OCI-LY1 (cell line): ENCODE measurements around the gene JUN.

Experiments used
- H2AFZ ChIP-seq: fragments of 200-600 bp; sonication (generic), shearing (Covaris generic); 2 replicates; pipeline ENCODE4 v1.6.0; 2014; ENCODE audit warnings: antibody characterized with exemption, mild to moderate bottlenecking, low read length
- H3F3A ChIP-seq: fragments of 200-600 bp; sonication (generic), shearing (Covaris generic); 2 replicates; pipeline ENCODE4 v1.6.0; 2014; ENCODE audit warnings: mild to moderate bottlenecking, antibody characterized with exemption, low read length, moderate library complexity; ENCODE audit not compliant: insufficient read depth
- H3K27ac ChIP-seq: fragments of 200-600 bp; sonication (generic); 2 replicates; pipeline ENCODE4 v1.5.1; 2014; ENCODE audit warnings: low read length, mixed run types, mild to moderate bottlenecking, low read depth; ENCODE audit not compliant: poor library complexity, severe bottlenecking
- H3K27me3 ChIP-seq: fragments of 200-600 bp; sonication (generic); 2 replicates; pipeline ENCODE4 v1.6.0; 2014; ENCODE audit warnings: antibody characterized with exemption, mild to moderate bottlenecking, low read length, moderate library complexity; ENCODE audit not compliant: insufficient read depth
- H3K36me3 ChIP-seq: fragments of 200-600 bp; sonication (generic); 2 replicates; pipeline ENCODE4 v1.6.1; 2014; ENCODE audit warnings: mild to moderate bottlenecking, antibody characterized with exemption, low read length, moderate library complexity, mixed read lengths; ENCODE audit not compliant: insufficient read depth
- H3K4me1 ChIP-seq: fragments of 200-600 bp; sonication (generic); 2 replicates; pipeline ENCODE4 v1.5.1; 2014; ENCODE audit warnings: mild to moderate bottlenecking, low read length, moderate library complexity; ENCODE audit not compliant: insufficient read depth, severe bottlenecking
- H3K4me2 ChIP-seq: fragments of 200-600 bp; sonication (generic), shearing (Covaris generic); 2 replicates; pipeline ENCODE4 v1.6.1; 2014; ENCODE audit warnings: low read length
- H3K4me3 ChIP-seq: fragments of 200-600 bp; sonication (generic); 2 replicates; pipeline ENCODE4 v1.5.1; 2014; ENCODE audit warnings: low read length, low read depth, mild to moderate bottlenecking, mixed read lengths; ENCODE audit not compliant: poor library complexity, severe bottlenecking
- H3K79me2 ChIP-seq: fragments of 200-600 bp; shearing (Covaris generic); 2 replicates; pipeline ENCODE4 v1.6.1; 2016; ENCODE audit warnings: mixed run types, low read length, mixed read lengths; ENCODE audit not compliant: insufficient read depth
- H3K9ac ChIP-seq: fragments of 200-600 bp; sonication (generic), shearing (Covaris generic); 2 replicates; pipeline ENCODE4 v1.6.1; 2014; ENCODE audit warnings: mild to moderate bottlenecking, low read length, mixed read lengths
- H3K9me2 ChIP-seq: fragments of 200-600 bp; sonication (generic), shearing (Covaris generic); 2 replicates; pipeline ENCODE4 v1.6.1; 2014; ENCODE audit warnings: low read depth, mild to moderate bottlenecking, low read length, mixed read lengths
- H3K9me3 ChIP-seq: fragments of 200-600 bp; shearing (Covaris generic); 2 replicates; pipeline ENCODE4 v1.6.1; 2014; ENCODE audit warnings: low read length, mixed read lengths
- H4K20me1 ChIP-seq: fragments of 200-600 bp; sonication (generic), shearing (Covaris generic); 2 replicates; pipeline ENCODE4 v1.6.0; 2016; ENCODE audit warnings: mild to moderate bottlenecking, low read length; ENCODE audit not compliant: insufficient read depth
- CTCF ChIP-seq: fragments of 200-600 bp; sonication (generic), shearing (Covaris generic); IDR thresholded peaks from 2 replicates; pipeline ENCODE4 v1.5.1; 2017; ENCODE audit warnings: mild to moderate bottlenecking, antibody characterized with exemption, low read length, moderate library complexity, mixed read lengths
- EZH2 ChIP-seq: fragments of 200-600 bp; sonication (generic), shearing (Covaris generic); IDR thresholded peaks from 2 replicates; pipeline ENCODE4 v1.8.0; 2017; ENCODE audit warnings: borderline replicate concordance, mixed run types, mild to moderate bottlenecking, antibody characterized with exemption, low read length, moderate library complexity, mixed read lengths

Gene JUN

GRCh38 chr1:58815069-58815685 lies 31.3 kb upstream of the JUN start:
- Histone ChIP-seq H3K36me3 (no peaks in the 10 kb centered on the region), H3K4me2 (peak overlapping the region; percentile 93), H4K20me1 (no peaks in the 10 kb centered on the region), H3K9me3 (no peaks in the 10 kb centered on the region), H3K4me1 (peaks cover 19% of the 10 kb centered on the region), H3F3A (no peaks in the 10 kb centered on the region), H2AFZ (peak overlapping the region; percentile 67), H3K9ac (peak overlapping the region; percentile 72), H3K9me2 (no peaks in the 10 kb centered on the region), H3K79me2 (no peaks in the 10 kb centered on the region), H3K4me3 (peak overlapping the region; percentile 70), H3K27me3 (no peaks in the 10 kb centered on the region; the same call in 1 of the 2 replicates), H3K27ac (peak overlapping the region; percentile 39)
- TF ChIP-seq CTCF, result no peak
- TF ChIP-seq EZH2, result no peak

GRCh38 chr1:58814251-58815068 lies 30.6 kb upstream of the JUN start:
- no peaks in the 10 kb centered on the region for H3K9me3 ChIP-seq
- H3K27ac ChIP-seq, result no peak overlapping the region
- H3K36me3 ChIP-seq, result no peaks in the 10 kb centered on the region
- no peaks in the 10 kb centered on the region; the same call in 1 of the 2 replicates for H3K27me3 ChIP-seq
- no peaks in the 10 kb centered on the region for H4K20me1 ChIP-seq
- peak overlapping the region; percentile 72; the same call in 1 of the 2 replicates for H3K9ac ChIP-seq
- peaks cover 19% of the 10 kb centered on the region for H3K4me1 ChIP-seq
- no peaks in the 10 kb centered on the region for H3F3A ChIP-seq
- TF ChIP-seq EZH2 (no peak), CTCF (no peak)
- H3K9me2 ChIP-seq, result no peaks in the 10 kb centered on the region
- H3K4me3 ChIP-seq, result peak overlapping the region; percentile 70
- peak overlapping the region; percentile 67; the same call in 1 of the 2 replicates for H2AFZ ChIP-seq
- H3K4me2 ChIP-seq, result peak overlapping the region; percentile 93
- H3K79me2 ChIP-seq, result no peaks in the 10 kb centered on the region

GRCh38 chr1:58813801-58814200 lies 30.0 kb upstream of the JUN start:
- Histone ChIP-seq H2AFZ (no peak overlapping the region), H4K20me1 (no peaks in the 10 kb centered on the region), H3K27me3 (no peaks in the 10 kb centered on the region; the same call in 1 of the 2 replicates), H3K9me3 (no peaks in the 10 kb centered on the region), H3F3A (no peaks in the 10 kb centered on the region), H3K9ac (no peak overlapping the region), H3K27ac (no peak overlapping the region), H3K4me2 (no peak overlapping the region), H3K4me3 (no peak overlapping the region), H3K4me1 (peaks cover 19% of the 10 kb centered on the region), H3K79me2 (no peaks in the 10 kb centered on the region), H3K36me3 (no peaks in the 10 kb centered on the region), H3K9me2 (no peaks in the 10 kb centered on the region)
- TF ChIP-seq EZH2 (no peak), CTCF (no peak)
